Hippocampal formation (tissue), 2 donors: ENCODE data around the gene MST1.
A peak's percentile ranks its signal among the peaks of the same experiment; 100 is the strongest.

ENCODE experiments used
- DNase-seq, 2 donors: peaks; one replicate each; lab custom pipeline; 2025; lab: John Stamatoyannopoulos, UW

MST1 gene

GRCh38 chr3:49689046-49689907, at the start of gene MST1, which contains the start of gene RNF123:
MST1 (minus strand) TSS chr3:49689474; CDS start chr3:49688691, 783 bp downstream.
RNF123 (plus strand) TSS chr3:49689557; CDS start chr3:49691166, 1,609 bp downstream.
- DNase-seq = no peak

- no peak for DNase-seq
Measured at GRCh38 chr3:49738067-49738713, 48.9 kb upstream of the MST1 start.

GRCh38 chr3:49734752-49735151, 45.5 kb upstream of the MST1 start:
- no peak for DNase-seq

GRCh38 chr3:49733551-49733950, 44.3 kb upstream of the MST1 start:
- no peak for DNase-seq

GRCh38 chr3:49732597-49732996, 43.3 kb upstream of the MST1 start:
- no peak for DNase-seq

- DNase-seq = no peak
Measured at GRCh38 chr3:49729966-49730609, 40.8 kb upstream of the MST1 start.

- no peak for DNase-seq
Measured at GRCh38 chr3:49727924-49728361, 38.7 kb upstream of the MST1 start.

GRCh38 chr3:49727154-49727923, 38.1 kb upstream of the MST1 start:
- DNase-seq = no peak

- DNase-seq = no peak
Measured at GRCh38 chr3:49725906-49726681, 36.8 kb upstream of the MST1 start.

- DNase-seq = no peak
Measured at GRCh38 chr3:49724586-49724985, 35.3 kb upstream of the MST1 start.

- DNase-seq = peak; percentile 90 to 95
Measured at GRCh38 chr3:49723628-49724551, 34.6 kb upstream of the MST1 start, which contains the start of gene GMPPB. GMPPB (minus strand) TSS chr3:49723951; CDS start chr3:49723726, 225 bp downstream.

- DNase-seq = no peak
Measured at GRCh38 chr3:49723296-49723627, 34.0 kb upstream of the MST1 start.

- no peak for DNase-seq
Measured at GRCh38 chr3:49722896-49723295, 33.6 kb upstream of the MST1 start.

GRCh38 chr3:49721896-49722781, 32.9 kb upstream of the MST1 start:
- DNase-seq = no peak

- no peak for DNase-seq
Measured at GRCh38 chr3:49721596-49721895, 32.3 kb upstream of the MST1 start.

GRCh38 chr3:49720855-49721595, 31.8 kb upstream of the MST1 start:
- DNase-seq = no peak

- DNase-seq = peak; percentile 89 to 94
Measured at GRCh38 chr3:49719214-49719884, 30.1 kb upstream of the MST1 start, which contains the start of gene AMIGO3. AMIGO3 (minus strand) TSS chr3:49719684; CDS start chr3:49719465, 219 bp downstream.

GRCh38 chr3:49718858-49719213, 29.6 kb upstream of the MST1 start:
- no peak for DNase-seq
